ENCODE measurements around the gene SLC6A8.

GRCh38 chrX:153725039-153725831 is 37.5 kb downstream of the SLC6A8 start:
- TF ChIP-seq EZH2 (IDR thresholded peaks at IDR 0.05; ENCODE audit: insufficient read depth, poor library complexity, severe bottlenecking) (no peak), EZH2phosphoT487 (IDR thresholded peaks at IDR 0.05; ENCODE audit: insufficient read depth, low read depth) (no peak)
